Midbrain (tissue), 1 donor: ENCODE measurements around the gene OR5H6.
"Not testable (repeated sequence)": the region's sequence is repeated elsewhere in the genome, so short reads cannot be mapped to it uniquely, and the experiment has no call there.

Experiments
- DNase-seq: peaks from one replicate; lab custom pipeline; 2025; lab: John Stamatoyannopoulos, UW

Gene OR5H6

DNA sequence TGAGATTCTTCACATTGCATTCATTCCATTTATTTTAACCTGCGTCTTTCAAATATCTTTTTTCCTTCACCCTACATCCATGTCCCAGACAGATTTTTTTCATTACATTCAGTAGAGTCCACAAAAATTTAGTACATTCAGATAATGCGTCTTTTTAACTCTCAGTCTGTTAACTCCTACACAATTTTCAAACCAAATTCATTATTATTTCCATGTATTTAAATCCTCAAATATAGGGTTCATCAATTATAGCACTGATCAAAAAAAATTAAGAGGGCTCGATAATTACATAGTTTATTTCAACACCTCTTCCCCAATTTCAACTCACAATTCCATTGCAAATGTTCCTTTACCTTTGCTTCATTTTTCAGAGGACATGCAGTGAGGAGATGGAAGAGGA lies at the start of gene OR5H6:
OR5H6 (plus strand) TSS at position 301 of the 400 bp plus-strand sequence; CDS start at position 390, 89 bp downstream.
- DNase-seq, result no peak

DNA sequence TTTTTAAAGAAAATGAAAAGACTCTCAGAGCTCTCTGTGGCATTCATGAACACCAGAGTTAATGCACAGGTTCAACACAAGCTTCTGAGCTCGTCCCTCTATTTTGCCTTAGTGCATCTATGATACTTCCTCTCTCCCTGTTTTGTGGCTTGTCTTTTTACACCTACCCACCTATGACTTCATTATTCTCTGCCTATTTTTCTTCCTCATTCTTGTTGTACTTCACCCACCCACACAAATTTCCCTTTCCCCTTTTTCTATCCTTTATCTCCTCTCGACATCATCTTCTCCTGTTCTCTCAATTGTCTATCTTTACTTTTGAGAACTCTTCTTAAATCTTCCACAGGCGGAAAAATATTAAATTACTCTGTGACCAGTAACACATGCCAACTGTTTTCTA lies 49.0 kb upstream of the OR5H6 start:
- no peak for DNase-seq

GRCh38 chr3:98223907-98224672 lies 40.0 kb upstream of the OR5H6 start:
- no peak for DNase-seq

- DNase-seq, result no peak
These were observed 31.6 kb upstream of the OR5H6 start for GRCh38 chr3:98232489-98232888.

DNA sequence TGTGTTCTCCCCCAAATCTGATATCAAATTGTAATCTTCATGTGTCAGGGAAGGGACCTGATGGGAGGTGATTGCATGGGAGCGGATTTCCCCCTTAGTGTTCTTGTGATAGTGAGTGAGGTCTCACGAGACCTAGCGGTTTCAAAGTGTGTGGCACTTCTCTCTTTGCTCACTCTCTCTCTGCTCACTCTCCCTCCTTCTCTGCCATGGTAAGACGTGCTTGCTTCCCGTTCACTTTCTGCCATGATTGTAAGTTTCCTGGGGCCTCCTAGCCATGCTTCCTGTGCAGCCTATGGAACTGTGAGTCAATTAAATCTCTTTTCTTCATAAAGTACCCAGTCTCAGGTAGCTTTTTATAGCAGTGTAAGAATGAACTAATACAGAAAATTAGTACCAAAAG lies 30.6 kb upstream of the OR5H6 start:
- no peak for DNase-seq

GRCh38 chr3:98240131-98240530 lies 23.9 kb upstream of the OR5H6 start:
- no peak for DNase-seq

- DNase-seq, result no peak
These were observed 21.9 kb upstream of the OR5H6 start for GRCh38 chr3:98242155-98242554.

DNA sequence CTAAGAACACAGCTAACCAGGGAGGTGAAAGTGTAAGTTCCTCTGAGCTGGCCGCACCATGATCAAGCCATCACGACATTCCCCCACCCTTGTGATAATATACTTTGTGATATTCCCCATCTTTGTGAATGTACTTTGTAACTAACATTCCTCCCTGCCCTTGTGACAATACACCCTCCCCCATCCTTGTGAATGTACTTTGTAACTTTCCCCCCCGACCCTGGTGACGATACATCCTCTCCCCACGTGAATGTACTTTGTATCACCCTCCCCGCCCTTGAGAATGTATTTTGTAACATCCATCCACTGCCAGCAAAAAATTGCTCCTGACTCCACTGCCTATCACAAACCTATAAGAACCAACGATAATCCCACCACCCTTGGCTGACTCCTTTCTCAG lies 20.2 kb upstream of the OR5H6 start:
- no peak for DNase-seq

- no peak for DNase-seq
These were observed 17.9 kb upstream of the OR5H6 start for GRCh38 chr3:98246142-98246541.

GRCh38 chr3:98256026-98256425 lies 8.0 kb upstream of the OR5H6 start:
- not testable (repeated sequence) for DNase-seq

DNA sequence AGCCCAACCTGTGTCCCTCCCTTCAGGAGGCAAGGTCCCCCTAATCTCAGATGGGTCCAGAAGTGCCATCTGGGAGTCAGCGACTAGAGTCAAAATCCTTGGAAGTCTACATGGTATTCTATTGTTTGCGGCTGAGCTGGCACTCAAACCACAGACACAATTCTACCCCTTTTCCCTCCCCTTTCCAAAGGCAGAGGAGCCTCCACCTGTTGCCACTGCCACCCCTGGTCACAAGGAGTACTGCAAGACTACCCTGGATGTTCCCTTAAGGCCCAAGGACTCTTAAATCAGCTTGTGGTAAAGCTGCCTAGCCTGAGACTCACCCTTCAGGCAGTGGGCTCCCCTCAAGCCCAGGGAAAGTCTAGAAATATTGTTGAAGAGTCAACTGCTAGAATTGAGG lies 4.3 kb upstream of the OR5H6 start:
- DNase-seq, result no peak

DNA sequence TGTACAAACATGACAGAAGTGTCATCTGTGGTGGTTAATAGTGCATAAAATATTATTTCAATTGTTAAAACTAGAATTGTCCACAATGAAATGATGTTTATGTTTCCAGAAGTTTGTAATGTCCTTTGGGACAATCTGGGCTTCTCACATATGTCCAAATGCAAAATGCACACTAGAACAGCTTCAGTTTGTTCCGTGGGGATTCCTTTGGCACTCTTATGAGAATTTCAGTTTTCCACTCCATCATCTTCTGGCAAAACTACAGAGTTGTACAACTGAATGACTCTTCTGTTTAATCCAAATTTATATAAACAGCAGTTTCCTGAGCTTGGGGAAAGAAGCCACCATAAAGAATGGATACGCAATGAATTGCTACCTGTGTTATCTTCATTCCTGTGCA lies 2.0 kb upstream of the OR5H6 start:
- DNase-seq, result no peak

- DNase-seq, result no peak
These were observed 5.8 kb downstream of the OR5H6 start for GRCh38 chr3:98269846-98270245.

DNA sequence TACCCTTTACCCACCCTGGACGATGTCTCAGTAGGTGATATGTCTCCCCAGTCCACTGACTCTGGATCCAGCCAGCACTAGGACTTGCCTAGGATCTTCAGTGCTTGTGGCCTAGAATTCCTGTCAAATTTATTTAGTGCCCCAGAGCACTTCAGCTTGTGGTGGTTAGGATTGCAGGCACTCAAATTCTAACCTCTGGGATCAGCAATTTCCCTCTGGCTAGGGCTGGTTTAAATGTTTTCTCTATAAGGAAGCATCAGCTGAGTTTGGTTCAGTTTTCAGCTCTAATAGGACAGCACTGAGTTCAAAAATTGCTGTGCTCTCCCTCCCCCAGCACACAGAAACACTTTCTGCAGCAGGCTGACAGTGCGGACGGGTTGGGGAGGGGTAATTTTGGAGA lies 8.1 kb downstream of the OR5H6 start:
- DNase-seq, result no peak

DNA sequence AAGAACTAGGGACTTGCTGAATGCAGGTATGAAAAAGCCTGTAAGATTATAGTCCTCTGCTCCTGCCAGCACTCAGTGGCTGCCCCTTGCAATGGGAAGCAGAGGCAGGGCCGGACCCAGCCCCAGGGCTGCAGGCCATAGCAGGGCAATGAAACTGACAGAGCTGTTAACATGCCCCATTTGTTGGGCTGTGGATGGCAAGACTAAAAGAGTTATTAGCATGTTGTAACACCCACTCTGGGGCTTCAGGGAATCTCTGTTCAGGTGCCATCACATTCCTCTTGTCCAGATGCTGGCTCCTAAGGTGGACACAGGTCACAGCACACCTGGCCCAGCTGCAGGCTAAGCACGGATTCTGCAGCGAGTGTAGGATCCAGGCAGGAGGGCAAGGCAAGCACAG lies 10.9 kb downstream of the OR5H6 start:
- no peak for DNase-seq

DNA sequence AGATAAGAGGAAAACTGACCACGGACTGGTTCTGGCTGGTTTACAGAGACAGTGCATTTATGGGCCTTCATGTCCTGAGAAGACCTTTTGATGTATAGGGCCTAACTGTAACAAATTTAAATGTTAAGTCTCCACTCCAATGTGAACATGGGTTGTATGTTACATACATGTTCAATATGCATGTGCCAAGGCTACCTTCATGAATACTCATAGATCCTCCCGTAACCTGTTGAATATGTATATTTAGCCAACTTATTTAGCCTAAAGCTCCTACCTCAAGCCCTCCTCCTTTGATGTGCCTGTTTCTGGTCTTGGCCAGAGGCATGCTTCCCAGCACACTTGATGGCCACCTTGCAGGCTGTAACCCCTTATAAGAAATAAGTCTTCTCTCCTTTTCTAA lies 18.2 kb downstream of the OR5H6 start, which contains the start of gene OR5H2:
OR5H2 (plus strand) TSS at position 301 of the 400 bp plus-strand sequence. CDS start 398 bp downstream, outside the sequence.
- no peak for DNase-seq

GRCh38 chr3:98290916-98291315 lies 26.9 kb downstream of the OR5H6 start:
- DNase-seq, result no peak

DNA sequence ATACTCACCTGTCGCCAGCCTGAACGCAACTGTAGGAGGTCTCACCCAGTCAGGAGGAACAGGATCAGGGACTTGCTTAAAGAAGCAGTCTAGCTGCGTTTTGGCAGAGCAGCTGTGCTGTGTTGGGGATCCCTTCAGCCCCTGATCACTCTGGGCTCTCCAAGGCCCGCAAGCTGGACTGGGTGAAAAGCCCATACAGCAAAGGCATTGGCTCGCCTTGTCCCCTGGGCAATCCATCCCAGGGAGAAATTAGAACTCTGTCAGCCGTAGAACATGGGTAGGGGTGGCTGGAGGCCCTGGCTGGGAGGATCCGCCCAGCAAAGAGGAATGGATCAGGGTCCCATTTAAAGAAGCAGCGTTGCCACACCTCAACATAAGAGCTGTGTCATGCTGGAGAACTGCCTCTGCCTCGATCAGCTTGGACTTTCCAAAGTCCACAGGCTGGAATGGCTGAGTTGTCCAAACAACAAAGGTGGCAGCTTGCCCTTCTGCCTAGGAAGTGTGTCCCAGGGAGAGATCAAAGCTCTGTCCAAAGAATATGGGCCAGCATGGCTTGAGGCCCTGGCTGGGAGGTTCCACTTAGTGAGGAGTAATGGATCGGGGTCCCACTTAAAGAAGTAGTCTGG lies 27.4 kb downstream of the OR5H6 start:
- DNase-seq, result no peak
